DMS79 (cell line): ENCODE results near the gene RCN1.
A peak's percentile ranks its signal among the peaks of the same experiment; 100 is the strongest.
"Not testable (repeated sequence)": the region's sequence is repeated elsewhere in the genome, so short reads cannot be mapped to it uniquely, and the experiment has no call there.

Experiments
- DNase-seq: peaks from one replicate; lab custom pipeline; 2025; lab: John Stamatoyannopoulos, UW

Gene RCN1

GRCh38 chr11:32079553-32079952 lies 11.3 kb upstream of the RCN1 start:
- DNase-seq, result no peak

DNA sequence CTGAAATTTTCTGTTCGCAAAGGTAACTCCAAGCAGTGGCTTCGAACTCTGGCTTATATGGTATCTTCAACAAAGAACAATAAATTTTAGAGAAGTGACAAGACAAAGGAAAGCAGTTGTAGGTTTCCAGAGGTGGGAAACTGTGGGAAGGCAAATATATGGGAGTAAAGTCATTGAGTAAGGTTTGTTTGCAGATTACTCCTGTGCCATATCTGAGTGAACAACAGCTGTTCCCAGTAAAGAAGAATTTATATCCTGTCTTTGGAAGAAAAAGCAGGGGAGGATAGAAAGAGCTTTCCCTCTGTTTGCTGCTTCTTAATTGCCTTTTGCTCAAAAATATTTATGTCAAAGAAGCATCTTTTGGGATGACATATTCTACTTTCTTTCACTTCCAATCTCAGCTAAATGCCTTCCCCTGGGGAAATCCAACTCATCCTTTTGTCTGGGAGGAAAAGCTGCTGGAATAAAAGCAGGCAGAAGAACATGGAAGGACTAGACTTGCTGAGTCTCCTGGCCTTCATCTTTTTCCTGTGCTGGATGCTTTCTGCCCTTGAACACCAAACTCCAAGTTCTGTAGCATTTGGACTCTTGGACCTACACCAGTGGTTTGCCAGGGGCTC lies 10.4 kb upstream of the RCN1 start:
- no peak for DNase-seq

- DNase-seq, result peak; percentile 63
These were observed 9.7 kb upstream of the RCN1 start for GRCh38 chr11:32081129-32081641.

- no peak for DNase-seq
These were observed 9.0 kb upstream of the RCN1 start for GRCh38 chr11:32081901-32082300.

GRCh38 chr11:32082346-32082986 lies 8.4 kb upstream of the RCN1 start:
- no peak for DNase-seq

- no peak for DNase-seq
These were observed 3.3 kb upstream of the RCN1 start for GRCh38 chr11:32087597-32087996.

GRCh38 chr11:32088117-32088941 lies 2.5 kb upstream of the RCN1 start:
- DNase-seq, result peak; percentile 50

- DNase-seq, result no peak
These were observed 1.8 kb downstream of the RCN1 start for GRCh38 chr11:32092581-32093170.

DNA sequence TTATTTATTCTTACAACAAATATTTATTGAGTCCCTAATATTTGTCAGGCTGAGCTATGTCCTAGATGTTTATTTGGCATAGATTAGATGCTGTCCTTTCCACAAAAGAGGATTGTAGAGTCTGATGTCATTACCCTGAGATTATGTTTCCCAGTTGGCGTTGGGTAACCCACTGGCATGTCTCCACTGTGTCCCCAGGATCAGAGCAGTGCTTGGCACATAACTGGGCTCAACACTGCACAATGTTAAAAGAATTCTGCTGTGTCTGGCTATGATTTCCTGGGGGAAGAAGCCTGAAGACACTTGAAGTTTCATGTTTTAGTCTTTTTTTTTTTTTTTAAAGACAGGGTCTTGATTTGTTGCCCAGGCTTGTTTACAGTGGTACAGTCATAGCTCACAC lies 4.0 kb downstream of the RCN1 start:
- DNase-seq, result no peak

GRCh38 chr11:32098142-32098903 lies 7.4 kb downstream of the RCN1 start:
- DNase-seq, result no peak

DNA sequence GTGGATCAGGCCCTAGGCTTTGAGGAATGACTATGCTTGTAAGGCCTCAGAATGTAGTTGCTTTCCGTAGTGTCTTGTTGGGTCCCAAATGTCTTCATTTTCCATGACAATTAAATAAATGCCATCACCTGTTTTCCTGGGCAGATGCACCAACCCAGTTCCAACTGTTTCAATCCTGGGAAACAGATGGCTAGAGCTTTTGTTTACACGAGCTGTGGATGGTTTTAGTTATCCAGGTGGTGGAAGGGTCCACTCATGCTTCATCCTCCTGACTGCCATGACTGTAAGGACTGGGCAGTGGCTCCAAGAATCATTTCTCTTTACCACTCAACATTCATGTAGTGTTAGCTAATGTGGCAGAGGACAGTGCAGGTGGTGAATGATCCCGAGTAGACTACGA lies 8.6 kb downstream of the RCN1 start:
- no peak for DNase-seq

DNA sequence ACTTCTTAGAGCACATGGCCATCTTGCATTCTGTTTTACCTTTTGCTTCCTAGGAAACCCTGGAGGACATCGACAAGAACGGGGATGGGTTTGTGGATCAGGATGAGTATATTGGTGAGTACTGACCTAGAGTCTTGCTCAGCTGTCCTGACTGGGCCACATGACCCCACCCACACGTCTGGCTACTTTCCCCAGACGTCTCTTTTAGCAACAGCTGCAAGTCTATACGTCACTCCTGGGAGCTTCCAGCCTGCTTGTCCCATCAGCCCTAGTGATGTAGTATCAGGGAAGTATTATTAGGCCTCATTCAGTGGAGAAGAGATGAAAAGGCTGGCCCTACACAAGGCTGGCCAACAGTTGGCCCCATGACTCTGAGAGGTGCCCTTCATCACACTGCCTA lies 9.6 kb downstream of the RCN1 start:
- no peak for DNase-seq

DNA sequence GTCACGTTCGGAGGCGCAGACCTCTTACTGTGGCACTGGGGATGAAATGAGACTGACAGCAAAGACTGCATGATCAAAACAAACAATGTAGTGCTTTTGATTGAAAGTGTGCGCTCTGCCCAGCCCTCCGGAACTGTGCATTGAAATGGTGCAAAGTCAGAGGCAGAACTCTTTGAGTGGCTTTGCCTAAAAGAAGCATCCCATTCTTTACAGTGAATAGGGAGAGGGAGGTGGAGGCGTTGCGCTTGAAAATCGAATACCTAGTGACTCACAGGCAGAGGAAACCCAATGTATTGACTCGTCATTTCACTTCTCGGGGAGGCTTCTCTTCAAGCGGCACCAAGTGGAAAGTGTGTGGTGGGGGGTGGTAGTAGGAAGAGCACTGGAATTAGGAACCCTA lies 10.9 kb downstream of the RCN1 start:
- DNase-seq, result no peak

GRCh38 chr11:32103121-32103719 lies 12.3 kb downstream of the RCN1 start:
- DNase-seq, result not testable (repeated sequence)

GRCh38 chr11:32103941-32104340 lies 13.1 kb downstream of the RCN1 start:
- DNase-seq, result no peak

- no peak for DNase-seq
These were observed 15.1 kb downstream of the RCN1 start for GRCh38 chr11:32105871-32106560.

- no peak for DNase-seq
These were observed 16.8 kb downstream of the RCN1 start for GRCh38 chr11:32107647-32108046.

DNA sequence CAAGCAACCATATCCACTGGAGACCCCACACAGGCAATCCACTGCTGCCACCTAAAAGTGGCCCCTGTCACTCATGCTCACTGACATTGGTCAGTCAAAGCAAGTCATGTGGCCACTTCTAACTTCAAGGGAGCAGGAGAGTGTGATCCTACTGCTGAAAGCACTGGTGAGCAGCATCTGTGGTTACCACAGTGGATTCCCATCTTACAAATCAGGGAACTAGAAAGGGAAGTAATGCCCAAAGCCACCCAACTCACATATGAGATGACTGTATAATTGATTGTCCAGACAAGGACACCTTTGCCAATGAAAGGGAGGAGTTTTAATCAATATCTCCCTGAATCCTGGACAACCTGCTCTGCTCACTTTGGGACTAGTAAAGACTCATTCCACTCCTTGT lies 17.7 kb downstream of the RCN1 start:
- no peak for DNase-seq

DNA sequence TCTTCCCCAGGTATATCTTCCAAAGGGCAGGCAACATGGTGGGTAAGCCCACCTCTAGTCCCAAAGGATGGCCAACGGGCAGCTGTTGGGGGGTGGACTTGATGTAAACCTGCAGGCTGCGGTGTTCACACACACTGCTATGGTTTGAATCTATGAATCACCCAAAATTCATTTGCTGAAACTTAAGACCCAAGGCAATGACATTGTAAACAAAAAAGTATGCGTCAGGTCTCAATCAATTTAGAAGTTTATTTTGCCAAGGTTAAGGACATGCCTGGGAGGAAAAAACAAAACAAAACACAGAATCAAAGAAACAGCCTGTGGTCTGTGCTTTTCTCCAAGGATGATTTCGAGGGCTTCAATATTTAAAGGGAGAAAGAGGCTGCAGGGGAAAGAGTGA lies 18.3 kb downstream of the RCN1 start:
- DNase-seq, result no peak

- no peak for DNase-seq
These were observed 18.7 kb downstream of the RCN1 start for GRCh38 chr11:32109592-32109991.

DNA sequence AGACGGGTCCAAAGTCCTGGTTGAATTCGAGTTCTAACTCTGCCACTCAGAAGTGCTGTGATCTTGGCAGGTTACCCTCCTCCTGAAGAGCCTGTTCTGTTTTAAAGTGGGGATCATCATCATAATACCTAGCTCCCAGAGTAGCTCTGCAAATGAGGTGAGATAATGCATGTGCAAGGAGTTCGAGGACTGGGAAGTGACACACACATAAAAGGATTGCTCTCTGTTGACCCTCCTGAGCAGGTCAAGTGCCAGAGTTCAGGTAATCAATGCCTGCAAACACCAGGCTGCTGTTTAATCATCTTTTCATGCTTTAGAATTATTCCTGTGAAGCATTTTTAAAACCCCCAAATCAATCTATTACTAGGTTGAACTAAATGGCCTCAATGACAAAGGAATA lies 19.9 kb downstream of the RCN1 start:
- no peak for DNase-seq
